HAP-1 (cell line): ENCODE results near the gene RGS10.

Source experiments
- DNase-seq, 2 experiments: peaks; one replicate each; pipeline ENCODE4 v3.0.0-alpha.2; 2016 to 2020; ENCODE audit warnings: low spot score in 2 of 2
- H3K27me3 ChIP-seq: fragments of 250-450 bp; sonication (Bioruptor Pico); 2 replicates; pipeline ENCODE4 v1.5.1; 2020; ENCODE audit warnings: low read depth, mild to moderate bottlenecking, moderate library complexity
- H3K36me3 ChIP-seq: fragments of 250-450 bp; sonication (Bioruptor Pico); replicated peaks from 2 replicates; pipeline ENCODE4 v1.5.1; 2020; ENCODE audit warnings: mild to moderate bottlenecking
- H3K4me1 ChIP-seq: fragments of 250-450 bp; sonication (Bioruptor Pico); 2 replicates; pipeline ENCODE4 v1.5.1; 2020; ENCODE audit warnings: mild to moderate bottlenecking
- H3K4me3 ChIP-seq: fragments of 250-450 bp; sonication (Bioruptor Pico); 2 replicates; pipeline ENCODE4 v1.5.1; 2020; ENCODE audit warnings: mild to moderate bottlenecking, moderate library complexity
- H3K9me3 ChIP-seq: fragments of 250-450 bp; sonication (Bioruptor Pico); 2 replicates; pipeline ENCODE4 v1.5.1; 2020; ENCODE audit warnings: mild to moderate bottlenecking, moderate library complexity
- in situ Hi-C: fragments of 300-500 bp; cut with MboI; formaldehyde crosslinking; loops from 3 replicates; pipeline ENCODE4 v1.14.3; 2020; ENCODE audit warnings: low sequenced_read_pairs, inconsistent platforms, mixed read lengths

RGS10 gene

GRCh38 chr10:119543814-119544642 is 1.5 kb upstream of the RGS10 start:
- peak overlapping the region; percentile 69; the same call in 1 of the 2 replicates for H3K4me3 ChIP-seq
- DNase-seq = no peak
- in situ Hi-C loops = no loop called here

GRCh38 chr10:119542988-119543813 is 682 bp upstream of the RGS10 start:
- Histone ChIP-seq H3K9me3 (no peaks in the 10 kb centered on the region), H3K4me3 (peak overlapping the region; percentile 69), H3K4me1 (peaks cover 20% of the 10 kb centered on the region), H3K27me3 (no peaks in the 10 kb centered on the region), H3K36me3 (no peaks in the 10 kb centered on the region)
- peak; percentile 54 to 80 for DNase-seq
- in situ Hi-C loops = no loop called here

More at GRCh38 chr10:119543814-119544642, 1.5 kb upstream of the RGS10 start:
- H3K27me3 ChIP-seq = peaks cover 3% of the 10 kb centered on the region; the same call in 1 of the 2 replicates
- peaks cover 20% of the 10 kb centered on the region for H3K4me1 ChIP-seq
- H3K36me3 ChIP-seq = no peaks in the 10 kb centered on the region
- no peaks in the 10 kb centered on the region for H3K9me3 ChIP-seq

GRCh38 chr10:119541459-119542356 is 811 bp downstream of the RGS10 start:
- DNase-seq = peak in 1 of 2 experiments; percentile 43

GRCh38 chr10:119541046-119541445 is 1.5 kb downstream of the RGS10 start:
- no peaks in the 10 kb centered on the region for H3K36me3 ChIP-seq
- H3K4me3 ChIP-seq = peak overlapping the region; percentile 69
- in situ Hi-C loops = no loop called here
- no peaks in the 10 kb centered on the region for H3K9me3 ChIP-seq
- no peaks in the 10 kb centered on the region for H3K27me3 ChIP-seq
- H3K4me1 ChIP-seq = peaks cover 16% of the 10 kb centered on the region
- peak in 1 of 2 experiments; percentile 20 for DNase-seq

More at GRCh38 chr10:119541459-119542356, 811 bp downstream of the RGS10 start:
- H3K36me3 ChIP-seq = no peaks in the 10 kb centered on the region
- H3K27me3 ChIP-seq = no peaks in the 10 kb centered on the region
- peaks cover 20% of the 10 kb centered on the region for H3K4me1 ChIP-seq
- in situ Hi-C loops = no loop called here
- no peaks in the 10 kb centered on the region for H3K9me3 ChIP-seq
- H3K4me3 ChIP-seq = peak overlapping the region; percentile 69

- DNase-seq = no peak
- Histone ChIP-seq H3K36me3 (no peaks in the 10 kb centered on the region), H3K27me3 (no peaks in the 10 kb centered on the region), H3K4me1 (peaks cover 15% of the 10 kb centered on the region), H3K4me3 (no peak overlapping the region), H3K9me3 (no peaks in the 10 kb centered on the region)
- in situ Hi-C loops = no loop called here
Observed at GRCh38 chr10:119540038-119540437, 2.5 kb downstream of the RGS10 start.

GRCh38 chr10:119539359-119539825 is 3.1 kb downstream of the RGS10 start:
- Histone ChIP-seq H3K36me3 (no peaks in the 10 kb centered on the region), H3K4me3 (no peak overlapping the region), H3K27me3 (no peaks in the 10 kb centered on the region), H3K9me3 (no peaks in the 10 kb centered on the region), H3K4me1 (peaks cover 15% of the 10 kb centered on the region)
- in situ Hi-C loops = no loop called here
- no peak for DNase-seq

- in situ Hi-C loops = no loop called here
- no peaks in the 10 kb centered on the region for H3K27me3 ChIP-seq
- no peak for DNase-seq
- H3K9me3 ChIP-seq = no peaks in the 10 kb centered on the region
- no peak overlapping the region for H3K4me3 ChIP-seq
- H3K4me1 ChIP-seq = peaks cover 14% of the 10 kb centered on the region
- H3K36me3 ChIP-seq = no peaks in the 10 kb centered on the region
Observed at GRCh38 chr10:119538632-119539358, 3.7 kb downstream of the RGS10 start.

GRCh38 chr10:119537953-119538630 is 4.4 kb downstream of the RGS10 start:
- H3K36me3 ChIP-seq = no peaks in the 10 kb centered on the region
- H3K4me1 ChIP-seq = peaks cover 7% of the 10 kb centered on the region
- in situ Hi-C loops = no loop called here
- no peaks in the 10 kb centered on the region for H3K9me3 ChIP-seq
- no peak overlapping the region for H3K4me3 ChIP-seq
- no peaks in the 10 kb centered on the region for H3K27me3 ChIP-seq
- DNase-seq = no peak

GRCh38 chr10:119536508-119537025 is 6.0 kb downstream of the RGS10 start:
- in situ Hi-C loops = no loop called here
- H3K4me1 ChIP-seq = peaks cover 5% of the 10 kb centered on the region

GRCh38 chr10:119535837-119536507 is 6.5 kb downstream of the RGS10 start:
- no peak overlapping the region for H3K4me3 ChIP-seq
- in situ Hi-C loops = no loop called here
- H3K4me1 ChIP-seq = peaks cover 4% of the 10 kb centered on the region
- H3K27me3 ChIP-seq = no peaks in the 10 kb centered on the region
- no peaks in the 10 kb centered on the region for H3K36me3 ChIP-seq
- H3K9me3 ChIP-seq = no peaks in the 10 kb centered on the region
- DNase-seq = no peak

More at GRCh38 chr10:119536508-119537025, 6.0 kb downstream of the RGS10 start:
- Histone ChIP-seq H3K4me3 (no peak overlapping the region), H3K36me3 (no peaks in the 10 kb centered on the region), H3K9me3 (no peaks in the 10 kb centered on the region), H3K27me3 (no peaks in the 10 kb centered on the region)
- no peak for DNase-seq

GRCh38 chr10:119535305-119535704 is 7.2 kb downstream of the RGS10 start:
- Histone ChIP-seq H3K27me3 (no peaks in the 10 kb centered on the region), H3K36me3 (no peaks in the 10 kb centered on the region), H3K9me3 (no peaks in the 10 kb centered on the region), H3K4me3 (no peak overlapping the region), H3K4me1 (no peaks in the 10 kb centered on the region; the same call in 1 of the 2 replicates)
- DNase-seq = no peak
- in situ Hi-C loops = no loop called here

- in situ Hi-C loops = no loop called here
- H3K36me3 ChIP-seq = no peaks in the 10 kb centered on the region
- H3K9me3 ChIP-seq = no peaks in the 10 kb centered on the region
- no peaks in the 10 kb centered on the region for H3K27me3 ChIP-seq
- H3K4me3 ChIP-seq = no peak overlapping the region
- H3K4me1 ChIP-seq = no peaks in the 10 kb centered on the region
- DNase-seq = no peak
Observed at GRCh38 chr10:119533473-119533872, 9.0 kb downstream of the RGS10 start.
